ENCODE data around the gene PDZD7. TPM values are rescaled to one million over a fixed set of nuclear protein-coding genes. Genes with fewer than 3 reads are reported as not detected.
A peak's percentile ranks its signal among the peaks of the same experiment; 100 is the strongest.

PDZD7 gene
- total and polyA plus RNA-seq, 12 donors = 0.13 to 0.66 (median 0.22) TPM; not detected in 1

DNA sequence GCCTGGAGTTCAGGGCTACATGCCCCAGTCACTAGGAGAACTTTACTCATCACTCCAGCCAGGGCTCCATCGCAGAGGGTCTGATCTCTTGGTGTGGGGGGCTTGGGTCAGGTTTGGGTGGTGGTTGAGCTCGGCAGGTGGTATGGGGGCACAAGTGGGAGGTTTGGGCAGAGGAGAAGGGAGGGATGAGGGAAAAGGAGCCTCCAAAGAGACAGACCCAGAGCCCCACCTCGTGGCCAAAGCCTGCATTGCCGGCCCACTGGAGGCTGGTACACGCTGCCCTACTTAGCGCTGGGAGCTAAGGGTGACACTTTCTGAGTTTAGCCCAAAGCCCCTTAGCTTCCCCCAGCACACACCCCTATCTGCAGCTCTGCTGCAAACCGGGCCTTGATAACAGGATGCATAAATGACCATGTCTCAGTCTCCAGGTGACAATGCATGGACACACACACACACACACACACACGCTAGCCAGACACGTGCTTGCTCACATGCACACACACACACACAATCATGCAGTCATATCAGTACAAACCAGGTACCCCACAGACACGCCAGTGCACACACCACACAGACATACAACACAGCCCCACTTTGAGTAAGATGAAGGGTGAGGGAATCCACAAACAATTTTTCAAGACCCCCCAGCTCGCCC, 16.6 kb downstream of the PDZD7 start:
- H3K9me3 ChIP-seq = no peaks in the 10 kb centered on the region
- intact Hi-C loops (cut with DNase I) = loop anchor here in 5 of 10 donors (1.0 to 2.0 kb wide), 3 partner anchors 20 to 46 kb away; no protein-coding TSS in a partner anchor
- TF ChIP-seq, protein P1, sequence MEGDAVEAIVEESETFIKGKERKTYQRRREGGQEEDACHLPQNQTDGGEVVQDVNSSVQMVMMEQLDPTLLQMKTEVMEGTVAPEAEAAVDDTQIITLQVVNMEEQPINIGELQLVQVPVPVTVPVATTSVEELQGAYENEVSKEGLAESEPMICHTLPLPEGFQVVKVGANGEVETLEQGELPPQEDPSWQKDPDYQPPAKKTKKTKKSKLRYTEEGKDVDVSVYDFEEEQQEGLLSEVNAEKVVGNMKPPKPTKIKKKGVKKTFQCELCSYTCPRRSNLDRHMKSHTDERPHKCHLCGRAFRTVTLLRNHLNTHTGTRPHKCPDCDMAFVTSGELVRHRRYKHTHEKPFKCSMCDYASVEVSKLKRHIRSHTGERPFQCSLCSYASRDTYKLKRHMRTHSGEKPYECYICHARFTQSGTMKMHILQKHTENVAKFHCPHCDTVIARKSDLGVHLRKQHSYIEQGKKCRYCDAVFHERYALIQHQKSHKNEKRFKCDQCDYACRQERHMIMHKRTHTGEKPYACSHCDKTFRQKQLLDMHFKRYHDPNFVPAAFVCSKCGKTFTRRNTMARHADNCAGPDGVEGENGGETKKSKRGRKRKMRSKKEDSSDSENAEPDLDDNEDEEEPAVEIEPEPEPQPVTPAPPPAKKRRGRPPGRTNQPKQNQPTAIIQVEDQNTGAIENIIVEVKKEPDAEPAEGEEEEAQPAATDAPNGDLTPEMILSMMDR (IDR thresholded peaks at IDR 0.05) = peak; percentile 85 to 93 (median 89)
- DNase-seq = peak; percentile 81 to 90
- H3K4me3 ChIP-seq = no peak overlapping the region
- ATAC-seq = peak; percentile 55 to 80 (median 68)
- H3K36me3 ChIP-seq = no peaks in the 10 kb centered on the region
- H3K4me1 ChIP-seq = peaks cover 7 to 47% (median 26%) of the 10 kb centered on the region in 9 donors
- peaks cover 0 to 29% (median 24%) of the 10 kb centered on the region in 7 donors for H3K27me3 ChIP-seq
- H3K27ac ChIP-seq = no peak overlapping the region
- WGBS, 2 donors = 17 to 20% methylated on average over 11 of the region's 11 CpGs

DNA sequence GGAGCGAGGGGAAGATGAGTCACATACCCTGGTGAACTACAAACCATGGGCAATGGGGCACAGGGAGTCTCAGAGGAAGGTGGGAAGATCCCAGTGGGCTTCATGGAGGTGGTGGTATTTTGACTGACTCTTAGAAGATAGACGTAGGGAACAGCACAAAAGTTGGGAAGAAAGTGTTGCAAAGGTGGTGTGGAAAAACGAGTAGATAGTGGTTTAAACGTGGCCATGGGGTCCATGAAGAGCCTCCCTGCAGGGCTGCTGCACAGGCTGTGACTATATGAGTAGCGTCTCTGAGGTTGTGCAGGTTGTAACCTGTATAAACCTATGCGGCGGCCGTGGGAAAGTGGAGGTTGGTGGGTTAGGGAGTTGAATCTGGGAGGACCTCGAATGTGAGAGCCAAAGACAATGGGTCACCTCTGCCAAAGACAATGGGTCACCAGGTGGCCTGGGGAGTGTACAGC, 17.5 kb downstream of the PDZD7 start:
- TF ChIP-seq, protein P1 (IDR thresholded peaks at IDR 0.05) = no peak
- intact Hi-C loops (cut with DNase I) = loop anchor here in 8 of 10 donors (1.0 to 2.0 kb wide), 6 partner anchors 15 to 19 kb away; partner anchors contain the start of gene LZTS2 (in 2 of the 8)
- no peaks in the 10 kb centered on the region for H3K9me3 ChIP-seq
- DNase-seq = no peak
- peak overlapping the region in 7 of 10 donors; percentile 32 to 60 (median 44) for H3K27ac ChIP-seq
- 53 to 59% methylated on average over 9 of the region's 9 CpGs for WGBS, 2 donors
- no peak overlapping the region for H3K4me3 ChIP-seq
- peaks cover 7 to 47% (median 23%) of the 10 kb centered on the region in 9 donors for H3K4me1 ChIP-seq
- H3K27me3 ChIP-seq = peaks cover 0 to 21% (median 16%) of the 10 kb centered on the region in 7 donors
- H3K36me3 ChIP-seq = no peaks in the 10 kb centered on the region
- no peak for ATAC-seq

DNA sequence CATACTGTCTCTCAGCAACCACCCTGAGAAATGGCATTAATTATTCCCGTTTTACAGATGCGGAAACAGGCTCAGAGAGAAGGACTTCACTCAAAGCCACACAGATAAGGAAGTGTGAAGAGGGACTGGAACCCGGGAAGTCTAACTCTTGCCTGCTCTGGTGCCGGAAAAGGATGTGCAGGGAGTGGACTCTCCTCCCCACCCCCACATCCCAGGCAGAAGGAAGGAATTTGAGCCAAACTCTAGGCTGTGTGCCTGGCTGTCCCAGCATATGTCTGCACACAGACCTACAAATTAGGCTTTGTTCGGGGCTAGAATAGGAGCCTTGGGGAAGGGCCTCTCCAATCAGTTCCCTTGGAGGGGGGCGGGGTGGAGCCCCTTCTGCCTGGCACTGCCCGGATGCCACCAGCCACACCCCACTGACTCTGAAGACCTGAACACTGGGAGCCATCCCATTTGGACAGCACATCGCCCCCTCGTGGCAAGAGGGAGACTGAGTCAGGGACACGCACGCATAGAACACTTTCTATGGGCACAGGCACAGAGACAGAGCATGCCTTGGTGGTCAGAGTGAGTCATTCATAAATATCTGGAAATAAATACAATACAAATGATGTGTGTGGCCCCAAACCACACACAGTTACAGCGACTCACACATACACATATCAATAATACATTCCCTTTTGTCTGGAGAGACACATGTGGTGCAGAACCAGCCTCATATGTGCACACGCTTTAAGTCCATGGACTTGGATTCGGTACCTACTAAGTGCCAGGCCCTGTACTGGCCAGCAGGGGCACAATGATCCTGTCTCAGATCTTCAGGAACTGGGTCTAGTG, 18.2 kb downstream of the PDZD7 start:
- peak; percentile 89 to 93 for DNase-seq
- peak overlapping the region in 9 of 10 donors; percentile 32 to 70 (median 45) for H3K27ac ChIP-seq
- peak overlapping the region in 1 of 10 donors; percentile 14 for H3K4me3 ChIP-seq
- H3K36me3 ChIP-seq = no peaks in the 10 kb centered on the region
- intact Hi-C loops (cut with DNase I) = loop anchor here in 8 of 10 donors (1.0 to 2.0 kb wide), 6 partner anchors 14 to 18 kb away; partner anchors contain the start of gene LZTS2 (in 2 of the 8)
- no peaks in the 10 kb centered on the region for H3K9me3 ChIP-seq
- ATAC-seq = peak; percentile 84 to 94 (median 90)
- peaks cover 0 to 15% (median 12%) of the 10 kb centered on the region in 7 donors for H3K27me3 ChIP-seq
- TF ChIP-seq, protein P1 (IDR thresholded peaks at IDR 0.05) = peak; percentile 90 to 97 (median 92)
- peaks cover 9 to 47% (median 27%) of the 10 kb centered on the region in 9 donors for H3K4me1 ChIP-seq
- WGBS, 2 donors = 14 to 18% methylated on average over 14 of the region's 14 CpGs

Measured in heart right ventricle (tissue), 16 donors.